ENCODE measurements around the gene ZNF750.

ZNF750 gene

DNA sequence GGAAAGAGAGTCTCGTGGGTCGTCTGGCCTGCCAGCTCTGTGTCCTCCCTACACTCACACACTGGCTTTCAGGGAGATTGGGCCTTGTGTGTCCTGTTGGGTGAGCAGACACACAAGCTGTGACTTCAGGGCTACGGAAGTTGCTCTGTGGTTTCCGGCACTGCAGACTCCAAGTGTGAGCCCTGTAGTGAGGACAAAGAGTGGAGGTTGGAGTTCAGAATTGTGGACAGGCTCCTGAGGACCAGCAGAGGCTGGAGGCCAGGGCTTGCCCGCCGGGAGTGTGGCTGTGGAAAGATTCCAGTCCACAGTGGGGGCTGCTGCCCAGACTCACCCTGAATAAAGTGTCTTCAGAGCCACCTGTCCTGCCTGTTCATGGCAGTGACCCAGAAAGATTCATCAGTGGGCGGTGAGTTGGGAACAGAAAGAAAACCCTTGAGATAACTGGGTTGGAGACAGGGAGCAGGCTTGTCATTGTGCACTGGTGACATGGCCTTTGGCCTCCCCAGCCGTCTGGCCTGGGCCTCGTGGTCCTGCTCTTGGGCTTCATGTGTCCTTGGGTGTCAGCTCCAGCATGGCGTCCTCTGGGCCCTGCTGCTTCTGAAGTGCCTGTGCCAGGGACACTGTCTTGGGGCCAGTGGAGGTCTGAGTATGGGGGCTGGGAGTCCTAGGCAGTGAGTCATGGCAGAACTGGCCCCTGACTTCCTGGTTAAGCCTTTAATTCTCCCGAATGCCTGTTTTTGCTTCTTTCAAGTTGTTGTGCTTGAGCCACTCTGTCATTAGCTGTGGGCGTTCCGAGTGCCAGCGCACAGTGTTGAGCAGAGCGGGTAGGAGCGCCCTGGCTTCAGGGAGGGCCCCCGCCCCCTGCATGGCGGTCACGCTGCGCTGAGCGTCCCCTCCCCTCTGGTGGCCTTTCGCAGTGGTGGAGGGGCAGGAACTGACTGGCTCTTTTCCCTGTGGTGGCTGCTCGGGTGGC lies 19.9 kb upstream of the ZNF750 start:
- DNase-seq (ENCODE audit: low spot score): no peak

- DNase-seq (ENCODE audit: low spot score): no peak
These were observed 18.7 kb upstream of the ZNF750 start for GRCh38 chr17:82858376-82859126.

GRCh38 chr17:82856361-82856760 lies 16.5 kb upstream of the ZNF750 start:
- DNase-seq (ENCODE audit: low spot score): no peak

DNA sequence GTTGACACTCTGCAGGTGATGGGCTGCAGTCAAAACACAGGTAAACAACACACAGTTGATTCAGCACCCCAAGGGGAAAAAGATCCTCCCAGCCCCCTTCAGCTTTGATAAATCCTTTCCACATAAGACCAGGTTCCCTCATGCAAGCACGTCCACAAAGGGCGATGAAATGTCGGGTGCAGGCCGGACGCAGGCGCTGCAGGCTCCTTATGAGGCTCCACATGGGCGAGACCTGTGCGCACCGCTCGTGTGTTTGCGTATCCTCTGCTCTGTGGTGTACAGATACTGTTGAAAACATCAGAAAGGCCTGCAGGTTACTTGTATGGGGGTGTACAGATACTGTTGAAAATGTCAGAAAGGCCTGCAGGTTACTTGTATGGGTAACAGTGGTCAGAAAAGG lies 14.4 kb upstream of the ZNF750 start:
- no peak for DNase-seq (ENCODE audit: low spot score)

DNA sequence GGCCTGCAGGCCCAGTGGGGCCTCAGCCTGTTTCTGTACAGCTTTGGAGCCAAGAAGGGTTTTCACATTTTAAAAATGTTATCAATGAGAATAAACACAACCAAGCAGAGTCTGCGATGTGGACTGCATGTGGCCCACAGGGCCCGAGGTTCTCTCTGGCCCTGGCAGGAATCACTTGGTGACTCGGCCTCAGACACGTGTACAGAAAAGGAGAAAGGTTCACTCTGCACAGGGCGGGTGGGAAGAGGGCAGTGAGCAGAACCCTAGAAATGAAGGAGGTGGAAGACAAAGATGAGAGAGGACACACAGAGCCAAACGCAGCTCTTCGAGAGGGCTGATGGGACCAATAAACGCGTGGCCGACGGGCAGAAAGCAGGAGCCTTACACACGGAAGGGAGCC lies 11.6 kb upstream of the ZNF750 start:
- DNase-seq (ENCODE audit: low spot score): no peak

- no peak for DNase-seq (ENCODE audit: low spot score)
These were observed 9.5 kb upstream of the ZNF750 start for GRCh38 chr17:82849076-82849945.

- no peak for DNase-seq (ENCODE audit: low spot score)
These were observed 8.3 kb upstream of the ZNF750 start for GRCh38 chr17:82848022-82848592.

- no peak for DNase-seq (ENCODE audit: low spot score)
These were observed 6.4 kb upstream of the ZNF750 start for GRCh38 chr17:82846061-82846691.

DNA sequence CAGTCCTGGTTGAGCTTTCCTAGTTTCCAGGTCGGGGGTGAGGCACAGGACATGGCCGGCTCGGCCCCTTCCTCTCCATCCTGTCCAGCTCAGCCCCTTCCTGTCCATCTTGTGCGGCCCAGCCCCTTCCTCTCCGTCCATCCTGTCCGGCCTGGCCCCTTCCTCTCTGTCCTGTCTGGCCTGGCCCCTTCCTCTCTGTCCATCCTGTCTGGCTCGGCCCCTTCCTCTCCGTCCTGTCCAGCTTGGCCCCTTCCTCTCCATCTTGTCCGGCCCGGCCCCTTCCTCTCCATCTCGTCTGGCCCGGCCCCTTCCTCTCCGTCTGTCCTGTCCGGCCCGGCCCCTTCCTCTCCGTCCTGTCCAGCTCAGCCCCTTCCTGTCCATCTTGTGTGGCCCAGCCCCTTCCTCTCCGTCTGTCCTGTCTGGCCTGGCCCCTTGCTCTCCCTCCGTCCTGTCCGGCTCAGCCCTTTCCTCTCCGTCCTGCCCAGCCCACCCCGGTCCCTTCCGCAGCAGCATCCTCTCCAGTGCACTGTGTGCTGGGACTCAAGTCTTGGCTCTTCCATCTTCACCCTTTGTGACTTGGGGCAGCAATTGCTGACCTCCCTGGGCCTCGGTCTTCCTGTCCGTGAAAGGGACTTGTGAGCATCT lies 5.5 kb upstream of the ZNF750 start:
- DNase-seq (ENCODE audit: low spot score): no peak

DNA sequence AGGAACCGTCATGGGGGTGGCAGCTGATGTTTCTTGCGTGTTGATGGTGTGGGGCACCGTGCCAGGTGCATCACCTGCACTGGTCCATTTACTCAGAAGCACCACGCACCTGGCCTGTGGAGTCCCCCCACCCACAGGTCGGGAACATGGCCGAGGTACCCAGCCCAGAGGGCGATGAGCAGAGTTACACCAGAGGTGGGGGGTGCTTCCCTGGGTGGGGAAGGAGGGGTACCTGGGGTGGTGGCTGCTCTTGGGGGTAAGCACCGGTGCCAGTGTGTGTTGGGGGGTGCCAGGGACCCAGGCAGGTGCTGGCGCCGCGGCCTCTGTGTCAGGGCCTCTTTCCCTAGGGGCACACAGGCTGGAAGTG lies 5.0 kb upstream of the ZNF750 start:
- no peak for DNase-seq (ENCODE audit: low spot score)

DNA sequence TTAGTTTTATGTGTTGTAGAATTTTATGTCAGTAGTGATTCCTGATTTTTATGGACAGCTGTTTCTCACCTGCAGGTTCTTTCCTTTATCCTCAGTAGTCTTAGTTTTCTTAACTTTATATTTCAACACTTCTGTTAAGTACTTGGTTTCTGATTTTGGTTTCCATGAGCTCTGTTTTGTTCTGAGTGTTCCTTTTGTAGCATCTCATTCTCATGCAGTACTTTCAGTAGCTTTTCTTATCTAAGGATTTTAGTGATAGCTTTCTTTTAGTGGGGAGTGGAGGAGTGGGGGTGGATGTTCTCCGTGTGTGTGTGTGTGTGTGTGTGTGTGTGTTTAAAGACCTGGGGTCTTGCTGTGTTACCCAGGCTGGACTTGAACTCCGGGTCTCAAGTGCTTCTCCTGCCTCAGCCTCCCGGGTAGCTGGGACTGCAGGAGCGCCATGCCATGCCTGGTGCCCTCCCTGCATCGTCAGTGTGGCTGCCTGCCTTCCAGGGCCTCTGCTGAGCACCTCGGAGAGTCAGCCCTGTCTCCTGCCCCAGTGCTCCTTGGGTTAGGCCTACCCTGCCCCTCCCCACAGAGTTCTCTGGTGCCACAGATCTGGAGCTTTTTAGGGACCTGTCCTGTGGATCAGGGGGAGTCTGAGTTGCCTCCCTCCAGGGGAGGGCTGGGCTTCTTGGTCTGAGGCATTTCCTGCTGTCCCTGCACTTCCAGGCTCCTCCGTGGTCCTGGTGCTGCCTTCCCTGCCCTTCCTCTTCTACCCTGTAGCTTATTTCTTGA lies 4.3 kb upstream of the ZNF750 start:
- no peak for DNase-seq (ENCODE audit: low spot score)

GRCh38 chr17:82841921-82842596 lies 2.2 kb upstream of the ZNF750 start:
- DNase-seq (ENCODE audit: low spot score): no peak

DNA sequence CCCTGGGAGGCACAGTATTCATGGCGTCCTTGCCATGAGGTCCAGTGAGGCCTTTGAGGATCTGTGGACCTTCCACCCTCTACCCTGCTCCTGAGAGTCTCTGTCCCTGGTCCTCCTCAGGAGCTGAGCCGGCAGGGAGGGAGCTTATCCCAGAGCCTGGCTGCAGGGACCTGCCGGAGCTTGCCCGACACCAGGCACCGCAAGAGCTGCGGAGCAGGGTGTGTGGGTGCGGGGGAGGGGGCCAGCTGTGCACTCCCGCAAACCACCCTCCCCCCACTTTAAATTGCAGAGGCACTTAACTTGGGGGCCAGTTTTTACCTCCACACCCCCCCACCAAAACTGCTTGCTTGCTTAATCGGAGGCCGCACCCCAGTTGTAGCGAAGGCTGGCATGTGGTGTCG lies 609 bp upstream of the ZNF750 start:
- no peak for DNase-seq (ENCODE audit: low spot score)

DNA sequence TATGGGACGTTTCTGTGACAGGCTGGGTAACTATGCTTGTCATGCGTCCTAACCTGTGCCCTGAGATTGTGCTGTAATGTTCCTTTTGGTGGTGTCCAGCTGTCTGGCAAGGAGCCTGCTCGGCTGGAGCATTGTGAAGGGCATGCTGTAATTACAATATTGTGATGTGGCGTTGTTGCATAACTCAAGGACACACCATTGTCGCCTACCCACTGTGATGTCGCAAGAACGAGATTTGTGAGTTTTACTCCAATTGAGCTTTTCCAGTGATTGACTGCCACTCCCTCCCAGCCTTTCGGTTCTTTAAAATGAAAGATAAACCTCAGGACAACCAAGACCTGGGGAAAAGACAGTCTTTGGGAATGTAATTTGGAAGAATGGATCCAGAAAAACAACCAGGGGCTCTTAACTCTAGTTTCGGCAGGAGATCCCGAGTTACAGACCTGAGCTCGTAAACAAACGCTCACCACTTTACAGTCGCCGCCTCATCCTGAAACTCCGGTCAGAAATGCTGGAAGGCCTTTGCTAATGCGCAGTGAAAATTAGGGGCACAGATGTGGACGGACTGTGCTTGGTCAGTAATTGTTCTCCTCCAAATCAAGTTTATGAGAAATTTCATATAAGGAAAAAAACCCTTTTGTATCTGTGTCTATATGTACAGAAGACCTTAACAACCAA lies 1.3 kb downstream of the ZNF750 start:
- DNase-seq (ENCODE audit: low spot score): no peak

DNA sequence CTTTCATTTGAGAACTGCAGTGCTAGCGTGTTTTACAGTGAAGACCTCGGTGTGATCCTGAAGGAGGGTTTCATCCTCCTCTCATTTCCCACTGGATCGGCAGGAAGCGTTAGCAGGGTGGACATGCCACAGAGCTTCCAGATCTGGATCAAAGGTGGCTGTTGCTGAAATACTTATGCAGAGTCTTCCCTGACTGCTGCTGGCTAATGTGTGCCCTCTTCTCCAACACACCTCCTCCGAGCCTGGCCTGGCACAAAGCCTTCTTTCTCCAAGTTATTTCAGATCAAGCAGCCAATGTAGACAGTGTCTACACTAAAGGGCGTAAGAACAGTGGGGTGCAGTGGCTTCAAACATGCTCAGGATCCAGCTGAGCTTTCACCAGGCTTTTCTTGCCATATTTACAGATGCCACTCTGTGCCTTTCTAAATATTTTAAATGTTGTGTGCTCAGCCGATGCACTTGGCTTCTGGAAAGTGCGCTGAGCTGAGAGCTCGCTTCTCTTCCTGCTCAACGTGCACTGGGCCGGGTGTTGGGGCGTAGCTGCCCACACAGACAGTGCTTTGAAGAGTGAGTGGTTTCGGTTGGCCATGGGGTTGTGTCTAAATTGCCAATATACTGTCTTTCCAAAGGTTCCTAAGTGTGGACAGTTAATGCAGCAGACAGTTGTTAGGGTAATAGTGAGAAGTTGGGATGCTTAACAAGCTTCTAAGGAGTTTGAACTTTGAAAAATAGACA lies 2.1 kb downstream of the ZNF750 start:
- DNase-seq (ENCODE audit: low spot score): no peak

- DNase-seq (ENCODE audit: low spot score): no peak
These were observed 2.9 kb downstream of the ZNF750 start for GRCh38 chr17:82836823-82837357.

DNA sequence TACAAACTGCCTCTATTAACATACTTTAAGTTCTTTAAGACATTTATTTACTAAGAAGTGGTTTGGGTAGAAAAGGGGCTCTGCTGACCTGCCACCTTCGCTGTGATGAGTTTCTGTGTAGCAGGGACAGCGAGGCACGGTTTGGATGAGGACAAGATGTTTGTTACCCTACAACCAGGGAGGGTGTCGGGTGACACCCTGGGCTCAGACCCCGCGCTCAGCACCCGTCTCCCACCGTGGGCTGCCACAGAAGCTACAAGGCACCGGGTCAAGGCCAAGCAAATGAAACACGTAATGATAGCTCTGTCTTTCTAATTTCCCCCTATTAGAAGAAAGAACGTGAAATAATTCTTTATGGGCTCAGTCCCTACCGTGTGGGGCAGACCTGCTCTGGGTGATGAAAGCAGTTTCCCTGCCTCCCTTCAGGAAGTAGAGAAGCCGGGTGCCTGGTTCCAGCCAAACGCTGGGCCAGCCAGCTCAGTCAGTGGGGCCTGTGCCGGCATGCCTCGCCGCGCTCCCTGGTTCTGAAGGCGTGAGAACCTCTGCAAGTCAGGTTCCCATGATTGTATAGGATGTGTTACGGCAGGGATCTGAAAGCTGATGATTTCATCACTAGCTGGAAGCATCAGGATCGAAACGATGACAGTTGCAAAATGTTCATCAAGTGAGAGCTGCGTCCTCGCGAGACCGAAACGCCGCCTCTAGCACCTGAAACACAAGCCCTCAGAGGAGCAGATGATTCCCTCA lies 3.9 kb downstream of the ZNF750 start:
- no peak for DNase-seq (ENCODE audit: low spot score)

All from left forelimb (tissue), 1 donor.